Stomach (tissue), 9 donors: ENCODE data around the gene SLC29A1. TPM values are rescaled to one million over a fixed set of nuclear protein-coding genes. Genes with fewer than 3 reads are reported as not detected.

Experiments used
- DNase-seq, 2 donors: peaks; one replicate each; pipeline versions ENCODE4 v3.0.0 to v3.0.0-alpha.2; 2013 to 2019
- H3K27ac ChIP-seq, 5 donors: fragments of 200-600 bp in 4 of 5; sonication (generic) in 4 of 5; one replicate each; pipeline ENCODE4 v1.5.1; 2013 to 2019; ENCODE audit warnings: mild to moderate bottlenecking in 1 of 5, moderate library complexity in 1 of 5
- H3K27me3 ChIP-seq, 3 donors: fragments of 200-600 bp; sonication (generic); one replicate each; pipeline ENCODE4 v1.5.1; 2017 to 2019; ENCODE audit warnings: mixed run types in 1 of 3
- H3K36me3 ChIP-seq, 4 donors: fragments of 200-600 bp; sonication (generic); 1 replicate in 3 of 4; 2 replicates in 1 of 4; pipeline ENCODE4 v1.5.1; 2016 to 2019
- H3K4me1 ChIP-seq, 4 donors: fragments of 200-600 bp; sonication (generic); one replicate each; pipeline ENCODE4 v1.5.1; 2016 to 2019
- H3K4me3 ChIP-seq, 4 donors: fragments of 200-600 bp; sonication (generic) in 3 of 4; one replicate each; pipeline ENCODE4 v1.5.1; 2016 to 2019; ENCODE audit warnings: mild to moderate bottlenecking in 1 of 4
- H3K9me3 ChIP-seq, 4 donors: fragments of 200-600 bp; sonication (generic); one replicate each; pipeline ENCODE4 v1.5.1; 2016 to 2019
- EP300 ChIP-seq: sonication (generic); formaldehyde crosslinking; IDR thresholded peaks from one replicate; pipeline ENCODE4 v1.6.1; 2017; ENCODE audit warnings: antibody characterized with exemption
- POLR2A ChIP-seq, 4 donors: fragments of 450-650 bp; IDR thresholded peaks; one replicate each; pipeline ENCODE4 v1.6.1; 2016; ENCODE audit warnings: antibody characterized with exemption in 4 of 4, control low read depth in 2 of 4, mild to moderate bottlenecking in 1 of 4, moderate library complexity in 1 of 4
- POLR2AphosphoS5 ChIP-seq, 3 donors: sonication (generic); formaldehyde crosslinking; IDR thresholded peaks; one replicate each; pipeline ENCODE4 v1.6.1; 2016; ENCODE audit warnings: antibody characterized with exemption in 3 of 3
- WGBS, 5 donors: extraction: QIAGEN DNeasy Blood & Tissue Kit in 3 of 5; methylation state at CpG; one replicate each; pipeline versions ENCODE4 v1.1.5 to v1.1.7; 2013 to 2018; 5-methylcytosine and 5-hydroxymethylcytosine counted together
- intact Hi-C: fragments of 100-400 bp; cut with DNase I; formaldehyde crosslinking; loops from one replicate; pipeline ENCODE4 v1.15.1; 2023; ENCODE audit warnings: low total_unique reads
- polyA plus RNA-seq, 3 donors: library from polyadenylated mRNA; stranded (reverse); fragments of 200-250 nt; gene quantifications; one replicate each; pipeline ENCODE4 v1.2.3, GENCODE V29; 2013
- total RNA-seq, 5 donors: library from RNA; depleted of rRNA; stranded (reverse); fragments of >200 nt; gene quantifications; one replicate each; pipeline versions ENCODE4 v1.1.0 to v1.2.3, GENCODE V29; 2014 to 2016
- TF ChIP-seq, protein P1 (sequence below), 7 experiments: fragments of 450-650 bp in 4 of 7; fragments of 200-600 bp in 3 of 7; sonication (generic) in 3 of 7; IDR thresholded peaks; one replicate each; pipeline ENCODE4 v1.5.1; 2016 to 2019; ENCODE audit warnings: antibody characterized with exemption in 7 of 7, control low read depth in 2 of 7, mild to moderate bottlenecking in 1 of 7
- donor health status: healthy with polysubstance abuse.
- donor health status: Bipolar disorder and iron deficiency.
- donor health status: healthy.

The SLC29A1 gene
- total and polyA plus RNA-seq, 8 donors = 22.6 to 217 (median 36.2) TPM

DNA sequence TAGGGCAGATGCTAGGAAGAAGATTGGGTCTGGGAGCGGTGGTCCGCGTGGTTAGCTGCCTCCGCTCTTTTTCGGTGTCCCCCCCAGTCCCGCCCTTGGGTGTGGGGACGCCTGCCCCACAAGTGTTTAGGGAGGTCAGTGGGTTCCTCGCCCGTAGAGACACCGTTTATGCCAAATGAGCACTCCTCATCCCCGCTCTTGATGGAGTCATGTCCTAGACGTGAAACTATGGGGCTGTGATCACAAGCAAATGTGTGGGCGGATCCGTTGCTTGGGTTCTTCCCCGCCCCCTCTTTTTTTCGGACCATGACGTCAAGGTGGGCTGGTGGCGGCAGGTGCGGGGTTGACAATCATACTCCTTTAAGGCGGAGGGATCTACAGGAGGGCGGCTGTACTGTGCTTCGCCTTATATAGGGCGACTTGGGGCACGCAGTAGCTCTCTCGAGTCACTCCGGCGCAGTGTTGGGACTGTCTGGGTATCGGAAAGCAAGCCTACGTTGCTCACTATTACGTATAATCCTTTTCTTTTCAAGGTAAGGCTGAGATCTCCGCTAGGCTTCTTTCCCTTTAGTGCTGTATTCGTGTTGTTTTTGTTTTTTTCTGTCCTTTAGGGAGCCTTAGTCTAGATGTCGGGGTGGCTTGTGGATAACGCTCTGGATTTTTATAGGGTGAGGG, 23.4 kb downstream of the SLC29A1 start, which contains the start of gene HSP90AB1:
Gene HSP90AB1 (plus strand): TSS at position 439 of the 675 bp plus-strand sequence. CDS start 1,529 bp downstream, outside the sequence.
- TF ChIP-seq EP300 = no peak
- TF ChIP-seq POLR2A (IDR thresholded peaks at IDR 0.05) = peak in 2 of 4 donors; percentile 90 to 98
- peak; percentile 97 to 100 (median 100) for TF ChIP-seq POLR2AphosphoS5 (IDR thresholded peaks at IDR 0.05)
- TF ChIP-seq, protein P1, sequence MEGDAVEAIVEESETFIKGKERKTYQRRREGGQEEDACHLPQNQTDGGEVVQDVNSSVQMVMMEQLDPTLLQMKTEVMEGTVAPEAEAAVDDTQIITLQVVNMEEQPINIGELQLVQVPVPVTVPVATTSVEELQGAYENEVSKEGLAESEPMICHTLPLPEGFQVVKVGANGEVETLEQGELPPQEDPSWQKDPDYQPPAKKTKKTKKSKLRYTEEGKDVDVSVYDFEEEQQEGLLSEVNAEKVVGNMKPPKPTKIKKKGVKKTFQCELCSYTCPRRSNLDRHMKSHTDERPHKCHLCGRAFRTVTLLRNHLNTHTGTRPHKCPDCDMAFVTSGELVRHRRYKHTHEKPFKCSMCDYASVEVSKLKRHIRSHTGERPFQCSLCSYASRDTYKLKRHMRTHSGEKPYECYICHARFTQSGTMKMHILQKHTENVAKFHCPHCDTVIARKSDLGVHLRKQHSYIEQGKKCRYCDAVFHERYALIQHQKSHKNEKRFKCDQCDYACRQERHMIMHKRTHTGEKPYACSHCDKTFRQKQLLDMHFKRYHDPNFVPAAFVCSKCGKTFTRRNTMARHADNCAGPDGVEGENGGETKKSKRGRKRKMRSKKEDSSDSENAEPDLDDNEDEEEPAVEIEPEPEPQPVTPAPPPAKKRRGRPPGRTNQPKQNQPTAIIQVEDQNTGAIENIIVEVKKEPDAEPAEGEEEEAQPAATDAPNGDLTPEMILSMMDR (IDR thresholded peaks at IDR 0.05) = no peak
- H3K4me3 ChIP-seq = peak within 1 kb of the TSS; percentile 70 to 99 (median 92)
- H3K9me3 ChIP-seq = no peaks in the 10 kb centered on the region
- WGBS, 5 donors = 0% methylated on average over 30 to 34 of the region's 34 CpGs
- H3K27me3 ChIP-seq = no peaks in the 10 kb centered on the region
- peak within 1 kb of the TSS; percentile 94 to 99 (median 98) for H3K27ac ChIP-seq
- peak; percentile 98 for DNase-seq
- peaks cover 28 to 49% (median 41%) of the 10 kb centered on the region in 4 donors for H3K4me1 ChIP-seq
- intact Hi-C loops = no loop called here
- H3K36me3 ChIP-seq = peaks cover 30 to 34% (median 33%) of the 10 kb centered on the region in 4 donors

DNA sequence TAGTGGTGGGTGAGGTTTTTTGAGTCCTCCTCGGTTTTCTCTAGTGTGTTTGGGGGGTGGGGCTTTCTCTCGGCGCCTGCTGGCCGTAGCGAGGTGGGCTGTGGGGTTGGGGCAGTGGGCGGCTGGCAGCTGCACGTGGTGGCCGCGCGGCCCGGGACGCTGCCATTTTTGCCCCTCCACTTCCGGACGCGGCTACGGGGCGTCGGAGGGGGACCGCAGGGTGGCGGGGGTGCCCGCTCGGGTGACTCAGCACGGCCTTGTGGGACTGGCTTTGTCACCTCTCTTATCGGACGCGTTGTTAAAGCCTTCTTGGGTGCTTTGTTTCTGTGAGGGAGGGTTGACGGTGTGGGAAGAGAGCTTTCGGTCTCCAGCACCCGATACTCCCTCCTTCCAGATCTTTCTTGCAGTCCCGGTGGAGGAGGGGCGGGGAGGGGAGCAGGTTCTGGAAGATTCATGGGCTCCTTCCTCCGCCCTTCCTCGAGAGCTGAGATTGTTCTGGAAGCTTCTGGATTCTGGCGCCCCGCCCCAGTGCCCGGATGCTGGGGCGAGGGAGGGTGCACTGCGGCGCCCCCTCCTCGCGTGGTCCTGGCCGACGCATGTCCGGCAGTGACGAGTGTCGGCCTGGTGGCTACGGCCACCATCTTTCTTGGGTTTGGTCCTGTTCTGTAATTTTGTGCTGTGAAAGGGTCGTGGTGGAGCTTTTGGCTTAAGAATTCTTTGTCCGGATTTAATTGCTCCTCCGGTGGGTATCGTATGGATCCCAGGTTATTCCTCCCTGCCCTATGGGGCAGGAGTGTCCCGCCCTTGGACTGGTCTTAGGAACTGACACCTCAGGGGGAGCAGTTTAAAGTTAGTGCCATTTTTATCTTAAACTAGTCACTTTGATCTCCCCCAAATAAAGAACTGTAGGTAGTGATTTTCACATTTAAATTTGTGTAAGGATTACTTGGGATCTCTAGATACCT, 24.2 kb downstream of the SLC29A1 start:
- intact Hi-C loops = no loop called here
- peaks cover 32 to 57% (median 48%) of the 10 kb centered on the region in 4 donors for H3K4me1 ChIP-seq
- peak overlapping the region; percentile 70 to 99 (median 92) for H3K4me3 ChIP-seq
- WGBS, 5 donors = 0 to 1% (median 0%) methylated on average over 37 to 52 of the region's 52 CpGs
- H3K36me3 ChIP-seq = peaks cover 38 to 42% (median 41%) of the 10 kb centered on the region in 4 donors
- peak overlapping the region; percentile 94 to 99 (median 98) for H3K27ac ChIP-seq
- no peaks in the 10 kb centered on the region for H3K9me3 ChIP-seq
- TF ChIP-seq EP300 = no peak
- TF ChIP-seq, protein P1 (IDR thresholded peaks at IDR 0.05) = no peak
- peak; percentile 30 to 67 (median 54) for TF ChIP-seq POLR2AphosphoS5 (IDR thresholded peaks at IDR 0.05)
- H3K27me3 ChIP-seq = no peaks in the 10 kb centered on the region
- peak; percentile 80 to 91 for DNase-seq

DNA sequence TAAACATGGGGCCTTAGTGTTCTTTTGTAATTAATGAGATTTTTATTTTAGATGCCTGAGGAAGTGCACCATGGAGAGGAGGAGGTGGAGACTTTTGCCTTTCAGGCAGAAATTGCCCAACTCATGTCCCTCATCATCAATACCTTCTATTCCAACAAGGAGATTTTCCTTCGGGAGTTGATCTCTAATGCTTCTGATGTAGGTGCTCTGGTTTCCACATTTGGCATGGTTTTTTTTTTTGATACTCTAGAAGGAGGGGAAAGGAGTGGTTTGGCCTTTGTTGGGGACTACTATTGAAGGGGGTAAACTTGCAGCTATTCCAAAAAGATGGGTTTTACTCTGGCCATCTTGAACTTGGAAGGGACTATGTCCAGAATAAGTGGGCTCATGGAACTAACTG, 25.2 kb downstream of the SLC29A1 start:
- DNase-seq = no peak
- intact Hi-C loops = no loop called here
- Histone ChIP-seq H3K4me1 (peaks cover 33 to 67% (median 56%) of the 10 kb centered on the region in 4 donors), H3K4me3 (peak overlapping the region; percentile 70 to 99 (median 92)), H3K36me3 (peaks cover 48 to 52% (median 51%) of the 10 kb centered on the region in 4 donors), H3K27me3 (no peaks in the 10 kb centered on the region), H3K27ac (peak overlapping the region in 4 of 5 donors; percentile 94 to 99 (median 98)), H3K9me3 (no peaks in the 10 kb centered on the region)
- no peak for TF ChIP-seq EP300
- TF ChIP-seq, protein P1 (IDR thresholded peaks at IDR 0.05) = no peak
- TF ChIP-seq POLR2A (IDR thresholded peaks at IDR 0.05) = no peak
- no peak for TF ChIP-seq POLR2AphosphoS5 (IDR thresholded peaks at IDR 0.05)
- 9 to 20% (median 16%) methylated on average over 1 of the region's 1 CpG for WGBS, 5 donors
